HG03571 (cell line): Measurements from ENCODE around the gene SNTG2.

Experiments
- ATAC-seq: cut with Tn5 transposase; IDR thresholded peaks from one replicate; pipeline ENCODE4 v1.9.1; 2021; ENCODE audit not compliant: unreplicated experiment

SNTG2 gene

DNA sequence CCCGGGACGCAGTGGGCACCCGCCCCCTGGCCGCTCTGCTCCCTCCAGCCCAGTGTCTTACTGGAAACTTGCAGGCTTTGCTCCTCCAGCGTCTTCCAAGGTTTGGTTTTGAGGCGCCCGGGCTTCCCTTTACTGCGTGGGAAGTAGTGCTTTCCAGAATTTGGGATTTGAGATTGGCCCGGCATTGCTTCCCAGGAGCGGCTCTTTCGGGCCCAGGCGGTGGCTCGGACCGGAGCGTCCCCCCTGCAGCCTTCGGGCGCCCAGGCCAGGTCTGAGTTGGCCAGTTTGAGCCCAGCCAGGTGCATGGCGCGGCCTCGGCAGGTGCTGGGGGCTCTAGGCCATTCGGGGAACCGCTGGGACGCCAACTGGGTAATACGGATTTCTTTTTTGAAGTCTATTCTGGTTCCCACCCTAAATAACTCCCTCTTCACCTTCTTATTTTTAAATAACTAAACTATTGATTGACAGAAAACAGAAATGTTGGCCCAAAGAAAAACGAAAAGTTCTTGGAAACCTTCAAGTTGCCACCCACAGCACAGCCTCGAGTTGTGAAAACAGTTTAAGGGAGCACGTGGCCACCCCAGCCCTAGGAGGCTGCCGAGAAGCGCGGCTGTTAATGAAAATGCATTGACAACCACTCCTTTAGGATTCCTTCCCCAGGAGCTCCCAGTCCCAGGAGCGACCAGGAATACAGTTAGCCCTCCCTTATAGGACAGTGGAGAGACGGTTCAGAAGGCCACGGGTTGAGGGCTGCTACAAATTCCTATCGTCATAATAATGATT, 766 bp downstream of the SNTG2 start:
- ATAC-seq, result no peak

DNA sequence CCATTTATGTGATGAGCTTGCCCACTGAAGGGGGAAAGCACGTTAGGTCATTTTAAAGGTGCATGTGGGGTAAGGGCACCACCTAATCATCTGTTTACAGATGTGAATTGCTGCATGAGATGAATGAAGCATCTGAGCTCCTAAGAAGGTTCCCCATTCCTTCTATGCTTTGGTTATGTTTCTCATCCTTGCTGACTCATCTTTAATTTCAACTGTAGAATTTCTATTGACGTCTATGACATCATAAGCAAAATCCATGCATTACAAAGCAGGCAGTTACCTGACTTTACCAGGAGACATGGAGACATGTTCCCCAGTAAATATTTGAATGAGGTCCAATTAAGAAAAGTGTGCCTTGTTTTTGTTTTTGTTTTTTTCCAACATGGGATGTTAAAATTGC, 2.8 kb downstream of the SNTG2 start:
- no peak for ATAC-seq

DNA sequence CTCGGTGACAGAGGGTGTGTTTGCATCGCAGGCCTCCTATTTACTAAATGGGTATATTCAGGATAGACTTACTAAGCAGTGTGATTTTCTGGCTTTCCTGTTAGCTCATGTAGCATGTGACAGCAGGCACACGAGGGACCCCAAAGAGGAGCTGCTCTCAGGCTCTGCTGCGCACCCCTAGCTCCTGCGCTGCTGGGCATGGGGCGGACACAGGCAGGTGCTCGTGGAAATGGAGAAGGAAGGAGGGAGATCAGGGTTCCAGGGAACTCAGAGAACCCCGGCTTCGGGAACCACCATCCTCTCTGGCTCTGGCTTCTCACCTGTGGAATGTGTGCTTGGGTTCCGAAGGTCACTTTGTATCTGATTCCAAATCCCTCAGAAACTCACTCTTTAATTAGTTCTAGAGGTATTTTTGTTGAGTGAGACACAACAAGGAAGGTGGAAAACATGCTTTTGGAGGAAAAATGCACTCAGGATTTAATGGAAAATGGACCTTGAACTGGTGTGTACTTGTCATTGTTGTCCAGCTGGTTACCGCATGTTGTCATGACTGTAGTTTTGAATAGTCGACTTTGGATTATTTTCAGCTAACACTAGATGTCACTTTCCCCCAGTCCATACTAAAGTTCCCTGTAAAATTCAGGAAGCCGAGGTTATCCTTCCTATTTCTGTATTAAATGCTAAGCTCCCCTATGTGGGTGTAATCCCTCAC, 3.5 kb downstream of the SNTG2 start:
- ATAC-seq, result no peak

DNA sequence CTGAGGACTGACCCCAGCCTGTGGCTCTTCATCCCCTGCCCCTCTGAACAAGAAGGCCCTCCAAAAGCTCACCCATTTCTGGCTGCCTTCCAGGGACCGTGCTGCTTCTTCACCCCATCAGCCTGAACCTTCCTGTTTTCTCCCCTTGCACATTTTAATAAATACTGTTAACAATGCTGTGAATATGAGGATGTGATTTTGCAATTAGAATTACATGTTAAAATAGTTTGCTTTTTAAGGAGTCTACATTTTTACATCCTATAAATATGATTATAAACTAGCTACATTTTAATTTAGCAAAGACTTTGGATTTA, 4.0 kb downstream of the SNTG2 start:
- no peak for ATAC-seq

DNA sequence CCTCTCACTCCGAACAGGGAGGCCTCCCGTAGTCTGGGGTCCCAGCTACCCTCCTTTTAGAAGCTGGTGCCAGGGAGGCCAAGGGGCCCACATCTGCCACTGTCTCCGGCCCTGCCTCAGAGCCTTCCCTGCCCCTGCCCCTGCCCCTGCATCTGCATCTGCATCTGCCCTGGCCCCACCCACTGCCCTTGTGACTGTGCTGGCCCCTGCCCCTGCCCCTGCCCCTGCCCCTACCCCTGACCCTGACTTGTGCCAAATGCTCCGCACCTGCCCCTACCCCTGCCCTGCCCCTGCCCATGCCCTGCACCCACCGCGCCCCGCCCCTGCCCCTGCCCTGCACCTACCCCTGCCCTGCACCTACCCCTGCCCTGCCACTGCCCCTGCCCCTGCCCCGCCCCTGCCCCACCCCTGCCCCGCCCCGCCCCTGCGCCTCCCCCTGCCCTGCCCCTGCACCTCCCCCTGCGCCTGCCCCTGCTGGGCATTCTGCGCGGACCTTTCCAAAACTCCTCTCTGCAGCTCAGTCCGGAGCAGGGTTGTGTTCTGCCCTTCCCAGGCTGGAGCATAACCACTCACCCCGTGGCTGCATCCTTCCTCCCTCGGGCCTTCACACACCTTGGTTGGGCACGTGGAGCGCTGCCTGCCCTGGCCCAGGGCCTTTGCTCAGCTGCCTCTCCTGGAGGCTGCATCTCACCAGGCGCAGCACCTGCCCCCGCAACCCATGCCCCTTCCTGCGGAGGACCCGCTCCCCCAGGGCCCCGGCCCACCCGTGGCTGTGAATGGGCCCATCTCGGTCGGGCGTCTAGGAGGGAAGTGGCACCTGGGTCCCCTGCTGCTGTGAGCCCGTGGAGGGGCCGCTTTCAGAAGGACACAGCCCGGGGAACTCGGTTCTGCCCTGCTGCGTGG, 5.4 kb downstream of the SNTG2 start:
- ATAC-seq, result no peak

DNA sequence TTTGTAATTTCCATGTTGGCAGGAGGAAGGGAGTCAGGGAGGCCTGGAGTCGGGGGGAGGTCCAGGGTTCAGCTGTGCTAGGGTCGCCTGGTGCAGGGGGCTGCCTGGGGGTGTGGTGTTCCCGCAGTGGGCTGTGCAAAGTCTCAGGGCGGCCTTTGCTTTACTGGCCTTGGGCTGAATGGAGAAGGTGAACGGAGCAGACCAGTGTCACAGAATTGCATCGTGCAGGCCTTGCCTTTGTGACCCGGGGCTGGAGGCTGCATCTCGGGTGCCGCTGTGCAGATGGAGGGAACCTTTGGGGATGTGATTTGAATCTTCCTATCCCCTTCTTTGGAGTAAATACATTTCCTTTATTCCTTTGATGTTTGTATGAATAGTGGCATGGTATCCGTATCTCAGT, 8.8 kb downstream of the SNTG2 start:
- no peak for ATAC-seq

DNA sequence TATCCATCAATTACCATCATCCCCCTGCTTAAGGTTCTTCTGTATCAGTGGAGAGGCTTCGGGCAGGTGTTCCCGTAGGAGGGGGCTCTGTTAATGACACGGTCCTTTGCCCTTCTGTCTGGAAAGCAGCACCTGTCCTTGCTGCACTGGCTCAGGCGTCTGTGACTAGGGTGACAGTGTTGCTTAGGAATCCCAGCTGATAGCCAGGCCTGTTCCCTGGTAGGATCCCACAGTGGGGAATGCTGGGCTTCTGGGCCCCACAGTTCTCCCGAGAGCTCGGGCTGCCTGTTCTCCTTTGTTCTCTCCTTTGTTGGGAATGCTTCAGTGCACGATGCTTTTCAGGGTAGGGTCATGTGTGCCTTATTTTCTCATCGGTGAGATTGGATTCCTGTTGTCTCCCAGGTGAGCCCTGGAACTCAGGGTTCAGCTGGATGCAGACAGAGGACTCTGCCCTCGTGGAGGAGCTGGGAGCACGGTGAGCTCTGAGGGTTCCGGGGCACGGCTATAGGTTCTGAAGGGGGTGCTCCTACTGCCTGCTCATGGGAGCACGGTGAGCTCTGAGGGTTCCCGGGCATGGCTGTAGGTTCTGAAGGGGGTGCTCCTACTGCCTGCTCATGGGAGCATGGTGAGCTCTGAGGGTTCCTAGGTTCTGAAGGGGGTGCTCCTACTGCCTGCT, 9.6 kb downstream of the SNTG2 start:
- no peak for ATAC-seq

DNA sequence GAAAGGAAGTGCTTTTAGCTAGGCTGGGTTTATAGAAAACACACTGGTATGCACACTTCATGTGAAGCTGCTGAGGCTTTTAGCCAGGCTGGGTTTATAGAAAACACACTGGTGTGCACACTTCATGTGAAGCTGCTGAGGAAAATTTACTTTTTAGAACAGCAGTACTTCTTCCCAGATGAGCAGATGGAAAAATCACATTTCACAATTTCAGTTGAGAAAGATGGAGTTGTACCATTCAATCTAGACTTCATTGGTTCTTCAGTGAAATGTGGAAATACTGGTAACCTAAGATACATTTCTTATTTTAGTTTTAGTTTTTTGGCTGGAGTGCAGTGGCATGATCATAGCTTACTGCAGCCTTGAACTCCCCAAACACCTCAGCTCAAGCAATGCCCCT, 11.1 kb downstream of the SNTG2 start:
- no peak for ATAC-seq

DNA sequence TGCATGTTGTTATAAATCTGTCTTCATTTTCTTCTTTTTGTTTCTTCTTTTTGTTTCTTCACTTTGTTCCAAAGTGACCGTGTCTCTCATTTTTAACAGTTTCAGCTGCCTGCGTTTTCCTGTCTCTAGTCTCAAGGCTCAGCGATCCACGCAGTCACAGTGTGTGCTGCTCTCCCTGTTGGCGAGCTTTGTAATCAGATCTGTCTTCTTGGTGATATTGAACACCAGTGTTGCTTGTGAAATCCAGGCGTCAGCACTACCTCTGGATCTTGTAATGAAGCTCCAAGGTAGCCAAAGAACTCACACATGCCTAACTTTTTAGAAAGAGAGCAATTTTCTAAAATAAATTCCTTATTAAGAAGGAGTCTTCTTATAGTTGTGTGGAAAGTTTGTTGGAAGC, 13.2 kb downstream of the SNTG2 start:
- ATAC-seq, result no peak

DNA sequence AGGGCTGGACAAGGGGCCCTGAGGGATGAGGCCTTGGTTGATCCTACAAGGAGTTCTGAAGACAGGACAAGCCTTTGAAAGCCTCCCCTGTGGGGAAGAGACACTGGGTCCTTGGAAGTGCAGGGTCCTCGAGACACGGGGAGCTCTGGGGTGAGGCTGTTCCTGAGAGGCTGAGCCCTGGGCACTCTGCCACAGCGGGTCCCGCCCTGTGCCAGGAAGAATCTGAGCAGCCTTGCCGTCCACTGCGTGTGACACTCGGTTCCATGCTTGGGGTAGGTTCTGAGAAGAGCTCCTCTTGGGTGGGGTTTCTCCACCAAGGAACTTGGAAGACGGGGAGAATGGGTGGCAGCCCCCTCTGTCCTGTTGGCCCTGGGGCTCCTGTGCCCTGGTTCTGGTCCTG, 13.9 kb downstream of the SNTG2 start:
- no peak for ATAC-seq

DNA sequence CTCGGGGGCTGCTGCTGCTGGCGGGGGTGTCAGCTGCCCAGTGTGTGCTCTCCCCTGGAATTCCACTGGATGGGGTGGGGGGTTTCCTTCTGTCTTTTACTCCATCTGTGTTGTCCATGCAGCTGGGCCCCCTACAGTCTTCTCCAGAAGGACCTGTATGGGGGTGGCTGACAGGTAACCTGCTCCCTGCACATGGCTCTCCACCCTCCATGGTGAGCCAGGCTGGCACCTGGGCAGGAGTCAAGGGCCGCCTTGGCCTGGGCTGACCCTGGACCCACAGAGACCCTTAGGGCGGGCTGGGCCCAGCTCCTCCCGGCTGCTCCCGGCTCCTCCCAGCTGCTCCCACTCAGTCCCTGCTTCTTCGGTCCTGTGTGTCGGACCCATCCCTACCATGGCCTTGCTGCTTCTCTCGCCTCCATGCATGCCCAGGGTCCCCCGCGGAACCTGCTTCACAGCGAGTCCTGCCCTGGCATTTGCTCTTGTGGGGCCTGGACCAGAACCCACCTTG, 15.0 kb downstream of the SNTG2 start:
- no peak for ATAC-seq

DNA sequence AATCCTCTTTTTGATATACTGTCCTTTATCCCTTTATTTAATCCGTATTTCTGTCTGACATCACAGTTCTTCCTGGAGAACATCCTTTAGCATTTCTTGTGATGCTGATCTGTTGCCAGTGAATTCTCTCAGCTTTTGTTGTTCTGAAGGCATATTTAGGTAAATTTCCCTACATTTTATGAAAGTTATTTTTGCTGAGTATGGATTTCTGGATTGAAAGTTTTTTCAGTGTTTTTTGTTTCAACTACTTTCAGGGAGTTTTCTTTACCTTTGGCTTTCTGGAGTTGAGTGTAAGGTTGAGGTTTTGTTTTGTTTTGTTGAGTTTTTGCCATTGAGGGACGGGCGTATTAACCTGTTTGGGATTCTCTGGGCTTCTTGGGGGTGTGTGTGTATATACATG, 22.5 kb downstream of the SNTG2 start:
- no peak for ATAC-seq

DNA sequence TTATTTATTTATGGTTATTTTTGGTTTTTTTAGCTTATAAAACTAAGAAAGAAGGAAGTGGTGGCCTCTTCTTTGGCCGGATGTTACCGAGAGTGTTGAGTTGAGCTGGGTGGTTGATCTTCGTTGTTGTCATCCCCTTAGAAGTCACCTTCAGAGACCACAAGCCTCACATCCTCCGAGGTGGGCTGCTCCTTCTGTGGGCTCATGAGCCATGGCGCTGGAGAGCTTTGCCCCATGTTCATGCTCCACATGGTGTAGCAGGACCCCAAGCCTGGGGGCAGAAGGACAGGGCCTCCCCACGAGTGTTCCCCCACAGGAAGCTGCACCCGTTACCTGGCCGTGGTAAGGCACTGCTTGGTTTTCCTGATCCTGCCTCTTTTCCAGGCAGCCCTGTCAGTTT, 23.4 kb downstream of the SNTG2 start:
- no peak for ATAC-seq

DNA sequence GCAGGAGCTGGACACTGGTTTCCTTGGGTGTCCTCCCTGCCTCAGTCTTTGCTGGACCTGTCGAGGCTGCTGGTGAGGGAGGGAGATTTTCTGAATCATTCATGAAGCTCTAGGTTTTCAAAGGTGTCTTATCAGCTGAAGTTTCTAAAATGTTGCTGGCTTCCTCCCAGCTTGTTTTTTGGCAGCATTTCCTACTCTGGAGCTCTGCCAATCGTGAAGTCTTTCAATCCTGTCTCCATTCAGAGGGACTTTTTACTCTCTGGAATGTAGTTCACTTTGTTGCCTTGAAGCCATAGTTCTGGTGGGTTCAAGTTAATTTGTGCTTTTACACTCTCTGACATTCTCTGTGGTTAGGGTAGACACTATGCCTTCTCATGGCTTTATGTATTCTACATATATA, 23.9 kb downstream of the SNTG2 start:
- no peak for ATAC-seq

DNA sequence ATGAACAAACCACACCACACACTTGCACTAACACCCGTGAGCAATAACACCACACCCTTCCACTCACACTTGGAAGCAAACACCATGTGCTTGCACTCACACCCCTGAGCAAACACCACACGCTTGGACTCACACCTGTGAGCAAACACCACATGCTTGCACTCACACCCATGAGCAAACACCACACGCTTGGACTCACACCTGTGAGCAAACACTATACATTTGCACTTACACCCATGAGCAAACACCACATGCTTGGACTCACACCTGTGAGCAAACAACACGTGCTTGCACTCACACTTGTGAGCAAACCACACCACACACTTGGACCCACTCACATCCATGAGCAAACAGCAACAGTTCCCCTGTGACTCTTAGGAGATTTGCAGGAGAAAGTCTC, 24.4 kb downstream of the SNTG2 start:
- ATAC-seq, result no peak

DNA sequence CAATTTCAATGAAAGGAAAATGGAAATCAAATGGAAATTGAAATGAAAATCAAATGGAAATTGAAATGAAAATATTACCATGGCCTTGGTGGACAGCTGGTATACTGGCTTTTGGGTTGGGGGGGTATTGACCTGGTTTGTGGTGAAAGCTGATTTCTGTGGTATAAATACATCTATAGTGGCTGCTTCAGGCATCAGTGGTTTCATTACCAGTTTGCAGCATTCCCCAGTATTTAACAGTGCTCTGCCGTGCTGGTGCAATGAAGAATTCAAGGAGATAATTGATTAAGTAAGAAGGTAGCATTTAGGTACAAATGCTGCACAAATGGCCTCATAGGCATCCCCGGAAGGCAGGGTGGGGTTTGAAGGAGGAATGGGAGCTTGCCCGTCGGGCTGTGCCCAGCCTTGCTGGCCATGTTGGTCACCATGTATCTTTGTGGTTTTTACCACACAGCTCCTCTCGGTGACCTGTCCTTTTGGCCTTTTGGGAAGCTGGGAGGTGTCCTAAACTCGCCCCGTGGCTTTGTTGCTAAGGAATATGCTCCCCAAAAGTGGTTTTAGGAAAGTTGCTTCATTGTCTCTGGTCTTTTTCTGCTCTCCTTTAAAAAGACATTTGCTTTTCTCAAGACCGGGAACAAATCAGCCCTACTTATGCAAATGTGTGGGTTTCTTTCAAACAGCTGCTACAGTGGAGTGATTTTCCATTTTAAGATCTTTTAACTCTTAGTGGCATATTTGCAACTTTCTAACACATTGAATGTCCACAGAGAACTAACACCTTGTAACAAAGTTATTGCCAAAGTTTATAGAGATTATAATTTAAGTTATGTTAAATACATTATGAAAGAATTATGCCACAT, 28.6 kb downstream of the SNTG2 start:
- ATAC-seq, result no peak

DNA sequence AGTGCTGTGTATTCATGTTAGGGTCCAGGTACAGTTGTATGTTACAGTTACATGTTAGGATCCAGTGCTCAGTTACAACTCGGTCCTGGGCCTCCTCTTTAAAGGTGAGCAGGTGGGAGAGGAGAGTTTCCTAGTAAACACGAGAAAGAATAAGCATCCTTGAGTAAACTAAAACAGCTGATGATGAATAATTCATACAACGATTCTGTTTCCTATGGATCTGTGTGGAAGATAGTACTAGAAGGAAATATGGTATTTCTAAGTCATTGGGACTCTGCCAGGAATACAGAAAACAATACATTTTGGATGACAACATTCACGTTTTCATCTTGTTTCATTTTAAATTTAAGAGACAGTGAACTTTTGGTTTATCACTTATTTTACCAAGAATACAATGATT, 29.5 kb downstream of the SNTG2 start:
- ATAC-seq, result no peak

DNA sequence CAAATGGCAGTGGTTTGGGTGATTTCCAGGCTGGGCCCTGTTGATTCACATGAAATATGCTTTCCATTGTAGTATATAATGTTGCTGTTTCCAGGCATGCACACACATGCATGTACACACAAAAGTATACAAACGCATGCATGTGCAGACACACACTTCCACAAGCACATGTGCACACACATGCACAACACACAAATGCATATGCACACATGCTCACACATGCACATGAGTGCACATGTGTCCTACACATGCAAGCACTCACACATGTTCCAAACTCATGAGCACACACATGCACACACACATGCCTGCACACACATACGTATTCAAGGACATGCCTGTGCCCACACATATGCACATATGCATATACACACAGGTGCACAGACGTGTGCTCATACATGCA, 30.6 kb downstream of the SNTG2 start:
- no peak for ATAC-seq

DNA sequence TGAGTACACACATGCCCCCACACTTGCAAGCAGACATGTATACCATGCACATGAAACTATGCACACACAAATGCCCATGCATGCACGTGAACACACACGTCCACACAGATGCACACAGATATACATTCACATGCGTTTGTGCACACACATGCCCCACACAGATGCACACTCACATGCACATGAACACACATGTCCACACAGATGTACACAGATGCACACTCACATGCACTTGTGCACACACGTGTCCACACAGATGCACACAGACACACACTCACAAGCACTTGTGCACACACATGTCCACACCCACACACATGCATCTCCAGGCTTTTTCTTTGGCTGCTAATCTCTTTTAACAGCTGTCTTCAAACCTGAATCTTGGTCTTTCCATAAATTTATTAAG, 31.1 kb downstream of the SNTG2 start:
- ATAC-seq, result no peak

DNA sequence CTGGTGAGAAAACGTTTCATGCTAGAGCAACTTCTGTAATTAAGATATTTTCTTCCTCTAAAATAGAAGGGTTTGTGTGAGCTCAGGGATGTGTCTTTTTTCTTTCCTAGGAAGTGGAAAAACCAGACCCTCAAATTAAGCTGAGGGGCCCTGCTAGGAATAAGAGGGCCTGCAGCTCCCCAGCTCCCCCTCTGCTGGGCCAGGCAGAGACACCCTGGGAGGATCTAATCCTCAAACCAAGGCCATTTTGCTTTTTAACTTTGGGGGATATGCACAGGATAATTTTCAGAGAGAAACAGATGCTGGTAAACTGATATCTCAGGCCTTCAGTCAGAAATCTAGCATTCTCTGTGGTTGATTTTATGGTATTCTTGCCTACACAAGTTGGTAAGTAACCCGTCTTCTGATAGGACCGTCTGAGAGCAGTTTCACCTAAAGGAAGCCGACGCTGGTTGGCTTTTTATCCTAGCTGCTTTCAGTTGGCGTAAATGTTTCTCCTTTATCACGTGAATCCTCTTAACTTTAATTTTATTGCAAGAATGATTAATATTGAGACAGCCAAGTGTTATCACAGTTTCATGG, 34.8 kb downstream of the SNTG2 start:
- no peak for ATAC-seq
